Skin epidermis (tissue), 12 donors: ENCODE results near the gene MAP1LC3A.

Source experiments
- H3K27ac ChIP-seq, 21 experiments: fragments of 200-600 bp; sonication (generic) in 11 of 21; one replicate each; pipeline ENCODE4 v1.5.0; 2020; ENCODE audit warnings: mild to moderate bottlenecking in 3 of 21, inconsistent platforms in 2 of 21, moderate library complexity in 2 of 21
- H3K4me3 ChIP-seq, 7 experiments: fragments of 200-600 bp; sonication (generic) in 2 of 7; one replicate each; pipeline ENCODE4 v1.5.0; 2020; ENCODE audit warnings: inconsistent platforms in 2 of 7, mild to moderate bottlenecking in 2 of 7, moderate library complexity in 1 of 7

Gene MAP1LC3A

DNA sequence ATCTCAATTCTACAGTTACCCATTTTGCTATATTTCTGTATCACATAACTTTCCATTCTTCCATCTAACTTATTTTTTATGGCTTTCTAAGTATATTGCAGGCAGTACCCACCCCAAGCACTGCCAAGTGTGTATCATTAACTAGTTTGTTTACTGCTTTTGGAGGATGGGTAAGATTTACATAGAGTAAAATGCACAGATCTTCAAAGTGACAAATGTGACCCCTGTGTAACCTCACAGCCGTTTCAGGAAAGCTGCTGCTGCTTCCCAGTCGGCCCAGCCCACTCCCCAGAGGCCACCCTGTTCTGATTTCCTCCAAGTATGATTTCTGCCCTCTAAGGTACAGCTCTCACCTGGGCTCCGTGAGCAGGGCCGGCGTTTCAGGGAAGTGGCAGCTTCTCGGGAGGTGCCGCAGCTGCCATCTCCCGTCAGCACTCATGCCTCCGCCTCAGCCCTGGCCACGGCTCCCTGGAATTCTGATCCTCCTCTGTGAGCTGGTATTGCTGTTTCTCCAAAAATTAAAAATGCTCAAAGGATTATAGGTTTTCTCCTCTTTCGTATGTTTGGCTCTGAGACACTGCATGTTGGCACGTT lies 15.0 kb upstream of the MAP1LC3A start:
- Histone ChIP-seq H3K27ac (no peak overlapping the region), H3K4me3 (no peak overlapping the region)

- H3K27ac ChIP-seq, result no peak overlapping the region
- peak overlapping the region in 1 of 7 experiments; percentile 6 for H3K4me3 ChIP-seq
Measured at GRCh38 chr20:34544109-34544796, 14.3 kb upstream of the MAP1LC3A start.

DNA sequence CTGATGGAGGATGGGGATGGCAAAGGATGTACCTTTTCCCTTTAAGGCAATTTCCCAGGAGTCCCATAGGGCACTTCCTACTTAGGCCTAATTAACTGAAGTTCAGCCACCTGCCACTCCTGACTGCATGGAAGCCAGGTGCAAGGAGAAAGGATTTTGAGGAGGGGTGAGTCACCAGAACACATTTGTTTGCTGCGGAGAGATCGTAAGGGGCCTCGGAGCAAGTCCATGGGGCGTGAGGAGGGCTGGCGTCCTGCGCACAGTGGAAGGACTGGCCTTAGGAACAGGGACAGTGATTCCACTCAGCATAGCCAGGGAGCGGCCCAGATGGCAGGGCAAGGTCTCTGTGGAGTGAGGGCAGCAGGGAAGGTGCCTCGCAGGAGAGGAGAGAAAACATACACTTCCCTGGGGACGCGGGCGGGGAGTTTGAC lies 11.8 kb upstream of the MAP1LC3A start:
- Histone ChIP-seq H3K27ac (no peak overlapping the region), H3K4me3 (no peak overlapping the region)

DNA sequence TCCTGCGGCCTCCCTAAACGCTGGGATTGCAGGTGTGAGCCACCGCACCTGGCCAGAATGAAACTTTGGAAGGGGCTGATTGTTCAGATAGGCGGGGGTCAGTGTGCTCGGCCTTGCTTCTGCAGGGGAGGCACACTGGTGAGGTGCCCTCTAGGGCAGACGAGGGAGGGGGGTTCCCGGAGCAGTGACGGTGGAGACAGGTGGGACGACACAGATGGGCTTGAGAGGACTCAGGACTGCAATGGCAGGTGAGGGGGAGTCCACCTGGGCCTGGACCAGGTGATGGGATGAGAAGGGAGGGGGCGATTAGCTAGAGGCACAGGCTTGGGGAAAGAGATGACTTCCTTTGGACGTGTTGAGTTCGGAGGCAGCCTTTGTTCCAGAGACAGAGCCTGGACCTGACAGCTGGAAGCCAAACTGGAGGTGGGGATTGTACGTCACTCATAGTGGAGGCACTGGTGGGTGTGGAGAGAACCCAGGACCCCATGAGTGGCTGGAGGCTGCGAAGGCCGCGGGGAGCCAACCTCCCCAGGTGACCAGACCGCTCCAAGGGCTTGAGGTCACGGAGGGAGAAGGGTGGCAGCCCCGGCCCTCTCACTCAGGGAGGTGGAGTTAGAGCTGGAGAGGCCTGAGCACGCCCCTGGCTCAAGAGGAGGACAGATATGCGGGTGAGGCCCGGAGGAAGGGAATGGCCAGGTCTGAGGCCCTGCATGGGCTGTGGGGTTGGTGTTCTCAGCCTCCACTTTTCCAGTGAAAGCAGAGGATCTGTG lies 10.5 kb upstream of the MAP1LC3A start:
- Histone ChIP-seq H3K4me3 (no peak overlapping the region), H3K27ac (no peak overlapping the region)

GRCh38 chr20:34549291-34549928 lies 9.1 kb upstream of the MAP1LC3A start:
- Histone ChIP-seq H3K27ac (no peak overlapping the region), H3K4me3 (no peak overlapping the region)

- no peak overlapping the region for H3K27ac ChIP-seq
- no peak overlapping the region for H3K4me3 ChIP-seq
Measured at GRCh38 chr20:34549929-34550305, 8.6 kb upstream of the MAP1LC3A start.

DNA sequence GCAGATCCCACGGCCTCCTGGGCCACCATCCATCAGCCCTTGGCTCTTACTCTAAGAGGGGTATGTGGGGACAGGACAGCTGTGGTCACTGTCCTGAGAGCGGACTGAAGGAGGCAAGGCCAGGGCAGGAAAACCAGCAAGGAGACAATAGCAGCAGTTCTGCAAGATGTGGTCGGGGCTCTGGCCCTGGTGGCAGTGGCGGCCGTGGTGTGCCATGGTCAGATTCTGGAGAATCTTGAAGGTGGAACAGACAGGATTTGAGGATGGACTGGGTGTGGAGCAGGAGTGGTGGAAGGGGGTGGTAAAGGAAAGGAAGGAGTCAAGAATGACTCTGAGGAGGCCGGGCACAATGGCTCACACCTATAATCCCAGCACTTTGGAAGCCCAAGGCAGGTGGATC lies 5.9 kb upstream of the MAP1LC3A start:
- Histone ChIP-seq H3K4me3 (no peak overlapping the region), H3K27ac (no peak overlapping the region)

DNA sequence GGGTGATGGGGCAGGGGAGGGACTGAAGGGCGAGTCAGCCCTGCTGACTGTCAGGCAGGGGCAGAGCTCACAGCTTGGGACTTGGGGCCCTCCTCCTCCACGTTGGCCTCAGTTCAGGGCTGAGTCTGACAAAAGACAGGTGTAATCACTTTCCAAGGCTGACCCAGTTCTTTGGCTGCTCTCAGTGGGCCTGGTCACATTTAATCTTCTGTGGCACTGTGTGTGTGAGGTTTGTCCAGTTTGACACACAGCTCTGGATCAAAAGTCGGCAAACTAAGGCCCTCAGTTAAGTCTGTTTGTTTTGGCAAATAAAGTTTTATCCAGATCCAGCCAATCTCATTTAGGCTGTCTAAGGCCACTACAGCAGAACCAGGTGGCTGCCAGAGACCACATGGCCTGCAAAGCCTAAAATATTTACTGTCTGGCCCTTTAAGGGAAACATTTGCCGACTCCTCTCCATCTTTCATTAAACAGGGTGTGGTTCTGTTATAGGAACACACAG lies 5.1 kb upstream of the MAP1LC3A start:
- H3K27ac ChIP-seq, result peak overlapping the region in 2 of 21 experiments; percentile 3 to 13

DNA sequence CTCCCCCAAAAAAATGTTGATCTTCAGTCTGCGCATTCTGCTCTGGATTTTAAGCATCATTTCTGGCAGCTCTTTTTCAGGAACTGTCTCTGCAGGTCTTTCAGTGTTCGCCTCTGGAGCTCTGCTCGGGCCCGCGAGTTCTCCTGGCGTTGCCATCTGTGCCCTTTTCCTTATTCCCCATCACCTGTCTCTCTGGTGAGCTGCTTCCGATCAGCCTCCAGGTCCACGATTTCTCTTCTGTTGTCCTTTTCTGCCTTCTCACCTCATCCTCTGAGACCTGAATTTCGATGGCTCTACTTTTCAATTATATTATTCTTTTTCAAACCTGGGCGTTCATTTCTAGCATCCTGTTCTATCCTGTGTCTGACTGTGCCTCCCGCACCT lies 590 bp upstream of the MAP1LC3A start:
- Histone ChIP-seq H3K4me3 (peak overlapping the region; percentile 48 to 75 (median 56)), H3K27ac (peak overlapping the region; percentile 31 to 99 (median 83))

More for the DNA sequence above, 5.1 kb upstream of the MAP1LC3A start:
- H3K4me3 ChIP-seq, result no peak overlapping the region

- Histone ChIP-seq H3K4me3 (peak overlapping the region; percentile 48 to 75 (median 56)), H3K27ac (peak overlapping the region in 16 of 21 experiments; percentile 64 to 99 (median 90))
Measured at GRCh38 chr20:34559311-34560140, 1.0 kb downstream of the MAP1LC3A start.

- Histone ChIP-seq H3K4me3 (no peak overlapping the region), H3K27ac (peak overlapping the region in 5 of 21 experiments; percentile 32 to 94 (median 91))
Measured at GRCh38 chr20:34560141-34560523, 1.6 kb downstream of the MAP1LC3A start.

GRCh38 chr20:34560614-34561013 lies 2.1 kb downstream of the MAP1LC3A start:
- H3K27ac ChIP-seq, result peak overlapping the region in 1 of 21 experiments; percentile 32
- H3K4me3 ChIP-seq, result no peak overlapping the region

- Histone ChIP-seq H3K4me3 (no peak overlapping the region), H3K27ac (peak overlapping the region in 1 of 21 experiments; percentile 31)
Measured at GRCh38 chr20:34561661-34562060, 3.1 kb downstream of the MAP1LC3A start.

GRCh38 chr20:34562641-34563040 lies 4.1 kb downstream of the MAP1LC3A start:
- Histone ChIP-seq H3K27ac (no peak overlapping the region), H3K4me3 (no peak overlapping the region)

GRCh38 chr20:34564833-34565232 lies 6.3 kb downstream of the MAP1LC3A start:
- no peak overlapping the region for H3K27ac ChIP-seq

GRCh38 chr20:34566978-34567891 lies 8.7 kb downstream of the MAP1LC3A start:
- Histone ChIP-seq H3K27ac (no peak overlapping the region), H3K4me3 (no peak overlapping the region)

More at GRCh38 chr20:34564833-34565232, 6.3 kb downstream of the MAP1LC3A start:
- H3K4me3 ChIP-seq, result no peak overlapping the region

DNA sequence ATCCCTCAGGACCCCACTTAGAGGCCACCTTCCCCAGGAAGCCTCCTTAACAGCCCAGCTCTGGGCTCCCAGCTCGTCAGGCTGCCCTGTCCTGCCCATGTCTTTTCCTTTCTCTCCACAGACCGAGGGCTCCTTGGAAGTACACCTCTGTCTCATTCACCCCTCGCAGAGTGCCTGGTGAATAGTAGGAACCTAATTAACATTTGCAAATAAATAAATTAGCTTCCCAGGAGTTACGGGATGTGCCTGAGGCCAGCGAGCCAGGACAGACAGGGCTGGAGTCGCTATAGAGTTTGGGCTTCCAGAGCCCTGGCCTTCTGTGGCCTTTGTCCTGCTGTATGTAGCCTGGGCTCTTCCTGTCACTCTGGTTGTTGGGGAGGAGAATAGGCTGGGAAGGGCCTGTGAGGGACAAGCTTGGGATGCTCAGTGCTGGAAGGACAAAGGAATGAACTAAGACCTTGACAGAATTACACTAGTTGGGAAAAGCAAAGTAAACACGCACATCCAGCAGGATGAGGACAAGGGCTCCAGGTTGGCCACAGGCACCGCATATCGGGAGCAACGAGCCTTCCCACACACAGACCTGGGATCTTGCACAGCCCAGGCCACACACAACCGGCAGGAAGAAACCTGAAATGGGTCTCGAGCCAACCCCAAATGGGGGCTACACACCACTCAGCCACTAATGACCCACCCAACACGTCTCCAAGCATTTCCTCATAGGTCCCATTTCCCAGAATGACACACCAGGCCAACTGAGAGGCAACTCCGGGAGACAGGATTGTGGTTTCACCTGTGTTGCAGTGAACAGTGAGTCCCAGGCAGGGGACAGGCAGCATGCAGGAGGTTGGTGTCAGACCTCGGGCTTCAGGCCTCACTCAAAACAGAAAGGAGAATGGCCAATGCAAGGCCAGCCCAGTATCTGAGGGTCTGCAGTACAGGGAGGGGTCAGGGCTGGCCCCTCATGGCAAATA lies 9.7 kb downstream of the MAP1LC3A start:
- no peak overlapping the region for H3K27ac ChIP-seq

More for the DNA sequence above, 9.7 kb downstream of the MAP1LC3A start:
- H3K4me3 ChIP-seq, result no peak overlapping the region
